DMS53 treated with DMSO at 0.1 percent for 48 hours (cell line): ENCODE data around the gene FBLL1.
"Not testable (repeated sequence)": the region's sequence is repeated elsewhere in the genome, so short reads cannot be mapped to it uniquely, and the experiment has no call there.

ENCODE experiments used
- DNase-seq: peaks from one replicate; lab custom pipeline; 2025; ENCODE audit not compliant: unreplicated experiment; lab: John Stamatoyannopoulos, UW

FBLL1 gene

DNA sequence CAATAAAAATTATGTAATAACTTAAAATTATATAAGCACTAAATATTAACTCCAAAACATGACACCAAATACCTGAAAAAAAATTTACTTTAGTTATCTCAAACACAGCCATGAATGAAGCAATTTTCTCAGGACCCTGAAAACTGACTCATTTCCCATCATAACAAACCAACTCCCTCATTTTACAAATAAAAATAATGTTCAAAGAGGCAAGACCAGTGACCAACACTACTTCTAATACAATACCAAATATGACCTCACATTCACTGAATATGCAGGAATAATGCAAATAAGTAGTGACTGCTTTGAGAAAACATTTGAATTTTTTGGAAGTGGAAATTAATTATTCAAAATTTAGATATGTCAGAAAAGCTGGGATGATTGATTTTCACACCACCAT is 21.6 kb downstream of the FBLL1 start:
- no peak for DNase-seq

DNA sequence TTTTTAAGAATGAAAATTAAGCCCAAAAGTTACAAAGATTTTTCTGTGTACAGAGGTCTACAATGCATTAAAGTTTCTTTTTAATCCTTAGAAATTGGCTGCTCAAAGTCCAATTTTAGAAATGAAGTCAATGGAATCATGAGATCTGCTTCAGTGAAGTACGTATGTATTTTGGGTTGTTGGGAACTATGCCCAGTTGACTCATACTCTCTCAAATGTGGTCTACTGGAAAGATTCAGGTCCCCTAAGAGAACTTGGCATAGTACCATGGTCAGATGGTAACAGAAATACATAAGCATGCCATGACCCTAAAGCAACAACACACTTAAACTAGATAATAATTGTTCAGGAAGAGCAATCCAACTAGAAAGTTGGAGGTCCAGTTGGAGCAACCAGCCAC is 23.0 kb downstream of the FBLL1 start:
- no peak for DNase-seq

DNA sequence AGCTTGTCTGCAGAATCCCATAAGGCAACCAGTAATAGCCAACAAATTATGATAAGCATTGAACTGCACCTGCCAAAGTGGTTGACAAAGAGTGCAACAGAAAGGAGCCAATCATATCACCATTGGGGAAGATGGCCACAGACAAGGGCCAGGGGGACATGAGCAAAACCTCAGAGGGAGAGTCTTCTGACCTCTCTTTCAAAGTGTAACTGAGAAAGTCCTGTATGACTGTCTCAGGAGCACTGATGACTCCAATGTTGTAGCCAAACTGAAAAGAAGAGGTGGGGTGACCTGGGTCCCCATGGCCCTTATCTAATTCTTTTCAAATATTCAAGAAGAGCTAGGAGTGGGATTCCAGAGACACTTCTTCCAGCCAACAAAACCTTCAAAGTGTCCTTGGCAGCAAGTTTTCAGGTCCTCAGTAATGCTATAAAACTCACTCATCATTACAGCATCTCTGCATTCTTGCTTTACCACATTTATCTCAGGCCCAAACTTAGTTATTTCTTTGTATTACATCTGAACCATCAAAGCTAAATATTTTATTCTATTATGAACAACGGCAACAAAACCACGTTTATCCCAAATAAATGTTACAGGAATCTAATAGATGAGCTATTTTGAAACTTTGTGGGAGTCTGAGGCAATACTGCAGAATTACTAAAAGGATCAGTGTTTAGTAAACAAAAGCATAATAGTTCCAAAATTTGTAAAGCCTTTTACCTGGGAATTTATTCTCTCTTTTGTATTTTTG is 24.4 kb downstream of the FBLL1 start:
- DNase-seq, result no peak

- no peak for DNase-seq
These were observed 28.3 kb downstream of the FBLL1 start for GRCh38 chr5:168557389-168557788.

GRCh38 chr5:168562279-168562678 is 33.2 kb downstream of the FBLL1 start:
- DNase-seq, result no peak

DNA sequence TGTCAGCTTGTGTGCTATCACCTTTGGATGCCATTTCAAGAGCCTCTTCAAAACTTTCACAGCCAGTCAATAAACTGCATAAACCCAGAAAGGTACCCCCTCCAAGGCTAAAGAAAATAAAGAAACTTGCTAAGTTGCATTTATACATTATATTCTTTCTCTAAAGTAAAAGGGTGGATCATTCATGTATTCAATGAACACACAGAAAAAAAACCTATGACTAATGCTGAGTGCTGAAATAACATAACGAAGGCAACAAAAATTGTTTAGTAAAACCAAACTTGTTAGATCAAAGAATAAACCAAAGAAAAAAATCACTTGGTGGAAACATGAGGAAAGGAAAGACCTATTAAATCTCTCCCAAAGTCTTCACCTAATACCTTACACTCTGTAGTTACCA is 34.9 kb downstream of the FBLL1 start:
- no peak for DNase-seq

DNA sequence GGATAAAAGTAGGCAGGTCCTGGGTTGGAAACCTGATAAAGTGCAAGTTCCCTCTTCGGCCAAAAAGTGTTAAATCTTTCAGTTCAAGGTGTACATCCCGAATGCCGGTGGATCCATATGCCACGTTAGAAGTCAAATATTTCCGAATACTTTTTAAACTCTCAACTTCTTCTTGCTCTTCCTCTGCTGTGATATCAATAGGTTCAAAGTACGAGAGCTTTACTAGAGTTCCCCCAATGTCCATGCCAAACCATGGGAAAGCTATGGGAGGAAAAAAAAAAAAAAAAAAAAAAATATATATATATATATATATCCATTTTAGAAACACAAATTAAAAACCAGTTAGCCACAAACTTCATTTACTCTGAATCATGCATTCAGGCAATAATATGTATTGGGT is 39.6 kb downstream of the FBLL1 start:
- no peak for DNase-seq

- no peak for DNase-seq
These were observed 41.6 kb downstream of the FBLL1 start for GRCh38 chr5:168570490-168571328.

DNA sequence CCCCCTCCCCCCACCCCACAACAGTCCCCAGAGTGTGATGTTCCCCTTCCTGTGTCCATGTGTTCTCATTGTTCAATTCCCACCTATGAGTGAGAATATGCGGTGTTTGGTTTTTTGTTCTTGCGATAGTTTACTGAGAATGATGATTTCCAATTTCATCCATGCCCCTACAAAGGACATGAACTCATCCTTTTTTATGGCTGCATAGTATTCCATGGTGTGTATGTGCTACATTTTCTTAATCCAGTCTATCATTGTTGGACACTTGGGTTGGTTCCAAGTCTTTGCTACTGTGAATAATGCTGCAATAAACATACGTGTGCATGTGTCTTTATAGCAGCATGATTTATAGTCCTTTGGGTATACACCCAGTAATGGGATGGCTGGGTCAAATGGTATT is 44.6 kb downstream of the FBLL1 start:
- not testable (repeated sequence) for DNase-seq

DNA sequence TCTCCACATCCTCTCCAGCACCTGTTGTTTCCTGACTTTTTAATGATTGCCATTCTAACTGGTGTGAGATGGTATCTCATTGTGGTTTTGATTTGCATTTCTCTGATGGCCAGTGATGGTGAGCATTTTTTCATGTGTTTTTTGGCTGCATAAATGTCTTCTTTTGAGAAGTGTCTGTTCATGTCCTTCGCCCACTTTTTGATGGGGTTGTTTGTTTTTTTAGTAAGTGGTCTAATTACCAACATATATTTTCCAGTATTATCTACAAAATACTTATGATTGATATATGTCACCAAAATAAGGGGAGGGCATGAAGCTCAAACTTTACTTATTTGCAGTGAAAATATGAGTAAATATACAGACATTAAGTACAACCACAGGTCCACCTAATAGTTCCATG is 45.1 kb downstream of the FBLL1 start:
- DNase-seq, result not testable (repeated sequence)

DNA sequence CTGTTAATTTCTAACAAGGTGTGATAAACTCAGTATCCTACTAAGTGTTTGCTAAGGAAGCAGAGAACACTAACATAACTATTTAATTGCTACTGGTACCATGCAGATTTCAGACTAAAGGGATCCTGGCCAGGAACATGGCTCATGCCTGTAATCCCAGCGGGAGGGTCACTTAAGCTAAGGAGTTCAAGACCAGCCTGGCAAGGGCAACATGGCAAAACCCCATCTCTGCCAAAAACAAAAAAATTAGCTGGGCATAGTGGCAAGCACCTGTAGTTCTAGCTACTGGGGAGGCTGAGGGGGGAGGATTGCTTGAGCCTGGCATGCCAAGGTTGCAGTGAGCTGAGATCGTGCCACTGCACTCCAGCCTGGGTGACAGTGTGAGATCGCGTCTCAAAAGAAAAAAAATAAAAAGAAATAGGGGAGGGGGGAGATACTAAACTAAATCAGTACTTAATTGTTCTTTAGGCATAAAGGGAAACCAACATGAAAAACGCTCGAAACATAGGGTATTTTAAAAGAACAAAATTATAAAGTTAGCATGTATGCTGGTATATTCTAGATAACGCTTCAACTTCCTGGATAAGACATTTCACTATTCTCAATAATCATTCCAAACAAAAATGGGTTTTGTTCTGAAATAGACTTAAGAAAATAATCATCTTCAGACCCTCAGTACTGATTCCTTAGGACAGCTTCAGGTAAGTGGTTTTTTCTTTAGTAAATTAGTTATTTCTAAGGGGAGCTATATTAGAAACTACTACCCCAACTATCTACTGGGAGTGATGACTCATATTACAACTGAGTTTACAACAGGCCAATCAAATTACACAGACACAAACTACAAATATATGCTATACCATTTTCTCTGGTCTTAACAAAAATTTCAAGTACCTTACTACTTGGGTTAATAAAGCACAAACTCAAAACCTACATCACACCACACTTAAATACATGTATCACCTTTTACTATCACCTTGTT is 46.6 kb downstream of the FBLL1 start:
- no peak for DNase-seq

DNA sequence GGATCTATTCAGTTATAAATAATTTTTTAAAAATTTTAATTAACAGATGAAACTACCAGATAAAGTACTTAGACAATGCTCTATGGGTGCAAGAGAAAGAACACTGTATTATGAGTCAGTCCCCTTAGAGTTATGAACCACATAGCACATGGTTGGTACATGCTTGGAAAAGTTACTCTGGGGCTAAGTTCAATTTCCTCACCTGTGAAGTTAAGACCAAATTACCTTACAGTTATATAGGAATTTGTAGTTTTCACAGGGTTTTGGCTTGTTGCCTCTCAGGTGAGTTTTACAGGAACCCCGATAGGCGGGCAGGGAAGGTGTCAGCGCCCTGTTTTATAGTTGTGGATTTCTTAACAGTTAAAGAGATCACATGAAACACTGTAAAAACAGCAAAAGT is 48.9 kb downstream of the FBLL1 start:
- no peak for DNase-seq

- DNase-seq, result peak; percentile 25
These were observed 49.7 kb downstream of the FBLL1 start, which contains the start of gene PANK3 for GRCh38 chr5:168578538-168579487. PANK3 (minus strand) TSS chr5:168579368; CDS start chr5:168579283, 85 bp downstream.

GRCh38 chr5:168579488-168580226 is 50.6 kb downstream of the FBLL1 start:
- peak; percentile 97 for DNase-seq

DNA sequence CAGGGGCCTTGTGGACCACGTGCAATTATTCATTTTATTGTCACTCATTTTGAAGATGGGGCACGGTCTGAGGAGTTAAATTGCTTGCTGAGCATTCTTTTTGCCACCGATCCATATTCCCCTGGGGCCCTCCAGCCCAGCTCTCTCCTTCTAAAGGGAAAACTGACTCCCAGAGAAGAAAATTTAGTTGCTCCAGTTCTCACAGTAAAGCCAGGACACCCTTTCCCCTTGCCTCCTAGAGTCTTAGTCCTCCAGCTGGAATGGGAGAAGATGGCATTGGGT is 51.1 kb downstream of the FBLL1 start:
- DNase-seq, result no peak
